Islet precursor cell (in vitro differentiated cells): ENCODE measurements around the gene B3GNT2.
"Not testable (repeated sequence)": the region's sequence is repeated elsewhere in the genome, so short reads cannot be mapped to it uniquely, and the experiment has no call there.

Experiments
- DNase-seq: peaks from one replicate; pipeline ENCODE4 v3.0.0-alpha.2; 2018

B3GNT2 gene

DNA sequence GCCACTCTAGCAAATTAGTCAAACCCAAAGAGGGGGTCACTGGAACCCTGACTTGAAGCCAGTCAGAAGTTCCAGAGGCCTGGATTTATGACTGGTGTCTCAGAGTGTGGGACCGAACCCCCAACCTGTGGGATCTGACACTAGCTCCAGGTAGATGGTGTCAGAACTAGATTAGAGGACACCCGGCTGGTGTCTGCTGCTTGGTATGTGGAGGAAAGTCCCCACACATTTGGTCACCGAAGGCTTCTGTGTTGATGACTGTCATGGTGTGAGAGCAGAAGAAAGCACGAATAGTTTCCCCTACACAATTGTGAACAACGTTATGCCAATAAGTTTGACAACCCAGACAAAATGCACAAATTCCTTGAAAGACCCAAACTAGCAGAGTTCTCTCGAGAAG lies 48.1 kb downstream of the B3GNT2 start:
- DNase-seq = no peak

DNA sequence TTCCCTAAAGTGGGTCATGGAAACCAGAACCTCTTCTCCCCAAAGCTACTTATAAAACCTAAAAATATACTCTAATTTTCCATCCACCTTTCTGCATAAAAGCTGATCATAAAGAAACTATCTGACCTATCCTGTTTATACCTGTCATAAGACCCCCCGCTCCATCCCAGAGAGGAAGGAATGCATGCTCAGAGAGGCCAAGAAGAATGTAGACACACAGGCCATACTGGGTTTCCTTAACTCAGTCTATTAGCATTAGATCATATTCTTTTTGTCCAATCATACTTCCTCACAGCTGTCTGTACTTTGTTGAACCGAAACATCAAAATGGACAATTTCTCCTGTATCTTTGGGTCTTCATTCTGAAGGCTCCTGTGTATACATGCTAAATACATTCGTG lies 52.3 kb downstream of the B3GNT2 start:
- DNase-seq = no peak

DNA sequence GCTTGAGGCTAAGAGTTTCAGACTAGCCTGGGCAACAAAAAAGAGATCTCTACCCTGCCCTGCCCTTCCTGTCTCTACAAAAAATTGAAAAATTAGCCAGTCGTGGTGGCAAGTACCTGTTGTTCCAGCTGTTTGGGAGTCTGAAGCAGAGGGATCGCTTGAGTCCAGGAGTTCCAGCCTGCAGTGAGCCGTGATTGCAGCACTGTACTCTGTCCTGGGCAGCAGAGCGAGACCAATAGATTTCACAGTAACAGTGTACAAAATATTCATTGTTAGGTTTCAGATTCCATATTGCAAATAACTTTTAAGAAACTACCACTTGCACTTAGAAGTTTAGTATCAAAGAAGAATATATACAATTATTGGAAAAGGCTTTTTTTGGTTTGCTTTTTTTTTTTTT lies 54.3 kb downstream of the B3GNT2 start:
- no peak for DNase-seq

DNA sequence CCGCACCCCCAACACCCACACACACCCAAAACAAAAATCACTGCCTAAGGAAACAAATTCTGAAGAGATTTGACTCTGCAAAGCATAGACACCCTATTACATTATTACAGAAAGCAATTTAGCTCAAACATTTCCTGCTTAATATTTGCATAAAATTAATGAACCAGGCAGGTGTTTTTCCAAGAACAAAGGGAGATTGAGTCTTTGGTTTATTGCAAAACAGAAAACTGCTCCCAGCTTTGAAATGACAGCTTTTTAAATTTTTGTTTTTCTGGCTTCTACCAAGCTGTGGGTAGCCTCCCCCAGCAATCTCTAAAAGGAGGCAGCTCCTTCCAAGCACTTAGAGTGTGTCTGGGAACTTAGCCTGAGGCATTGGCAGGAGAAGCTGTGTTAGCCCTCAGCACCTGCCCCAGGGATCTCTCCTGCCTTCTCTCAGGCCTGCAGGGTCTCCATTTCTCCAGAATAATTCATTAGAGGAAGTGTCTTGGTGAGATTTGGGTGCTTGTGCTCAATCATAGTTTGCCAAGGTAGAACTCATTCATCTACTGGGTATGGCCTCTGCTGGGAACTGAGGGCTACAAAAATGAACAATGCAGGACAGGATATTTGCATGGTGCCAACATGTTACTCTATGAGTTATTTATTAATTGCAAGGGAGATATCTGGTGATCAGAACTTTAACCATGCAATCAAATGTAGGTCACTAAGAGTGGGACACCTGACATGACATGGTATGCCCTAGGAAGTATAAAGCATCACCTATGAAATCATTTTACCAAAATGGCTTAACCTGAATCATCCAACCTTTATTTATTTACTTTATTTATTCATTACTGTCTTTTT lies 58.7 kb downstream of the B3GNT2 start:
- DNase-seq = no peak

DNA sequence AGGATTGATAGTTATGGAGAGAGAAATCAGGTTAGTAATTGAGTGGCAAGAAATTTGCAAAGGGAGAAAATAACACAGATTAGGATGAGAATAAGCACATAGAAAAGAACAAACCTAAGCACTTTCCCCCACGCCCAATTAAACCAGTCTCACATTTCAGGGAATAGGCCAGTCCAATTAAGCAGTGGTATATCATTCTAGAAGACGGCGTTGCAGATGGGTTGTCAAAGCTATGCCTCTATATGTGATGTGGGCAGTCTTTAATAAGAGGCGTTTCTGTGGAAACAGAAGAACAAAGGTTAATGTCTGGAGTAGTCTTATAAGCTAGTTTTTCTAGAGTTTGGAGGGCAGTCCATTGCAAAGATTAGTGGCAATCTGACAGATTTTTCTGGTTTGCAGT lies 61.6 kb downstream of the B3GNT2 start:
- DNase-seq = no peak

DNA sequence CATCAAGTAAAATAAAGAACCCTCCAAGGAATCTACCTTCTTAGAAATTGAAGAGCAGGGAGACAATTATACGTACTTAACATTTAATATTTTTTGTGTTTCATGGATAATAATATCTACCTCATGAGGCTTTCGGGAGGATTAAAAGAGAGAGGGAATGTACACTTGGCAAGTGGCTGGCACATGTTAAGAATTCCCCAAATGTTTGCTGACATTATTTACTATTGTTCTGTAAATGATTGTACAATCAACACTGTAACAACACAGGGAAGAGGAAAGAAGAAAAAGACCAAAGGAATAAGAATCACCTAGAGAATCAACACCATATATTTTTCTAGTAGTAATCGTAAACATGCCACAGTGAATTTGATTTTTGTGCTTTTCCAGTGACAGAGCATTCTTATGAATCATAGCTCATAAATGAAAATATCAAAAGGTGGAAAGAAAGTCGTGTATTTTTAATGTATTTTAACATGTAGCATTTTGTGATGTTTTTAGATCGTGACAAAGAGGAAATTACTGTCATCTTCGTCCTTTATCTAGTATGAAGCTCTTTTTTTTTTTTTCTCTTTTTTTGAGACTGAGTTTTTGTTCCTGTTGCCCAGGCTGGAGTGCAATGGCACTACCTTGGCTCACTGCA lies 67.3 kb downstream of the B3GNT2 start:
- DNase-seq = no peak

DNA sequence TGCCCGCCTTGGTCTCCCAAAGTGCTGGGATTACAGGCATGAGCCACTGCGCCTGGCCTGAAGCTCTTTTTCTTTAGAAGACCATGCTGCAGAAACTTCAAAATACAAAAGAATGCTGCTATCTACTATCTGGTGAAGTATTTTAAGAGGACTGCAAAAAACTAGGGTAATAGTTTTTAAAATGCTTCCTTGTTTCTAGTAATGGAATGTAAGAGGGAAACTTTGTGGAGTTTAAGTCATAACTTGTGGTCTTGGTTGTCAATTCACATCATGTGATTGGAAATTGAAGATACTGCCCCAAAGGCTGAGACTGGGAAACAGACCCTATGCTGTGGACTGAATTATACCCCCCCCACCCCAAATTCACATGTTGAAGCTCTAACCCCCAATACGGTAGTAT lies 68.3 kb downstream of the B3GNT2 start:
- no peak for DNase-seq

DNA sequence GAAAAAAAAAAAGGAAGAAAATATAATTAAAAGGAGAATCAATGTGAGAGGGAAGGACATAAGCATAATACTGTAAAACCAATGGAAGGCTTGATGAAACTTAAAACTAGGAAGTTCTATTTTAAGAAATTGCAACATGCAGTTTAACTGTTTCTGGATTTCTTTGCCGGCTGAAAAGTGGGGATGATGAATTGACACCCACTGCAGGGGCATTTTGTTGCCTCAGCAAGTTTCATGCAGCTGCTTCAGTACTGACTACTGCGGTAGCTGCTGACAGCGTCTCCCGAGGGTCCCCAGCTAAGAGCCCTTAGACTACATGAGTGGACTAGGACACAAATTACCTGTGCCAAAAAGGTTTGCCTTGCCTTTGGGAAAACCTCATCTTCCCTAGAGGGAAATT lies 69.2 kb downstream of the B3GNT2 start:
- peak; percentile 20 for DNase-seq

DNA sequence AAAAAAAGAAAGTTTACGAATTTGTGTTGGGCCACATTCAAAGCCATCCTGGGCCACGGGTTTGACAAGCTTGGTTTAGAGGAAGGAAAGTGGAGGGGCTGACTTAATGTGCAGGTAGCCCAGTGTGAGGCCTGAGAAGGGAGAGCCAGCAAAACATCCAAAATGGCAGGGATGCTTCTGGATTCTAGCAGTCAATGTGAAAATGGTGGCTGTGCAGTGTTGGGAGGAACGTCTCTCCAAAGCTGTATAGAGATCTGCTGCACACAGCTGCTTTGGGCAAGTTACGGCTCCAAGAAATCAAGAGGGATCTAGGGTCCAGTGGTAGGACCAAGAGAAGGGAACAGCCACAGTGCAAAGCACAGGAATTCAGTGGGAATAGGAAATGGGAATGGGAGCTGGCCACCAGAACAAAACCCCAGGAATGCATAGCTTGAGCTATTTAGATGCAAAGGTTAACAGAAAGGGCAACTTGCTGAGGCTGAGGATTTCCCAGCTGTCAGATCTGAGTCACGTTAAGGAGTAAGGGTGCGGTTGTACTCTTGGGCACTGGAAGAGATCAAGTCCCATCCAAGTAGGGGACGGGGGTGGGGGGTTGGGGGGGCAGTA lies 70.6 kb downstream of the B3GNT2 start:
- DNase-seq = peak; percentile 75

DNA sequence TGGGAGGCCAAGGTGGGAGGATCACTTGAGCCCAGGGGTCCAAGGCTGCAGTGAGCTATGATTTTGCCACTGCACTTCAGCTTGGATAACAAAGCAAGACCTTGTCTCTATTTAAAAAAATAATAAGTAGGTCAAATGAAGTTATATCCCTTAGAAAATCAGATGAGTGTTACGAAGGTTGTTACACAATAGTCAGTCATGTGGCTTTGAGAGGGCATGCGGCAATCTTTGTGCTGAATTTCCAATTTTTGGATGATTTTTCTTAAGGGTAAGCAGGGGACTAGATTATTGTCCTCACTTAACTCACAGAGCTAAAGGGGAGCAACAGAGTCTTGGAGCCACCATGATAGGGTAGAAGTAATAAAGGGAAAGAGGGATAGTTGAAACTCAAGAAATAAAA lies 71.8 kb downstream of the B3GNT2 start:
- DNase-seq = no peak

DNA sequence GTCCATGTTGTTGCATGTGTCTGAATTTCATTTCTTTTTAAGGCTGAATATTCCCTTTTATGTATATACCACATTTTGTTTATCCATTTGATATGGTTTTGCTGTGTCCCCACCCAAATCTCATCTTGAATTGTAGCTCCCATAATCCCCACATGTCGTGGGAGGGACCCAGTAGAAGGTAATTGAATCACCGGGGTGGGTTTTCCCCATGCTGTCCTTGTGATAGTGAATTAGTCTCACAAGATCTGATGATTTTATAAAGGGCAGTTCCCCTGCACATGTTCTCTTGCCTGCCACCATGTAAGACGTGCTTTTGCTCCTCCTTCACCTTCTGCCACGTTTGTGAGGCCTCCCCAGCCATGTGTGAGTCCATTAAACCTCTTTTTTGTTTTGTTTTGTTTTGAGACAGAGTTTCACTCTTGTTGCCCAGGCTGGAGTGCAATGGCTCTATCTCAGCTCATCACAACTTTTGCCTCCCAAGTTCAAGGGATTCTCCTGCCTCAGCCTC lies 72.8 kb downstream of the B3GNT2 start:
- DNase-seq = not testable (repeated sequence)

DNA sequence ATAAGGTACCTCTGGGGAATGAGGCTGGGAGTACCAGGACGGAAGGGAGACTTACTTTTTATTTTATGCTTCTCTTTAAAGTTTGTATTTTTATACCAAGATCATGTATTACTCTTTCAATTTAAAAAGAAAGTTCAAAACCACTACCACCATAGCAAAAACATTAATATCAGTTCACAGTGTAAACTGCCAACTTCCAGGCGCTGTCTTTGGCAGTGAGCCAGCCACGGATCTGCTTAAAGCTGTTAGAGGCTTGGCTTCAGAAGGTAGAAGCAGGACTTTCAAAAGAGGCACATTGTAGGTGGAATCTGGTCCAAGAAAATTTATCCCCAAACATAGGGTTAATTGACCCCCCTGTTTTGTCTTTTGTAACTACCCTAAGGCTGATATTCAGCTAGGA lies 74.8 kb downstream of the B3GNT2 start:
- peak; percentile 17 for DNase-seq
